A673 (cell line): Measurements from ENCODE around the gene RAPGEFL1. TPM values are rescaled to one million over a fixed set of nuclear protein-coding genes. Genes with fewer than 3 reads are reported as not detected.

ENCODE experiments used
- BruUV-seq: library from RNA; stranded (reverse); fragments of 400-500 nt; replicated peaks from 2 replicates; lab custom pipeline; 2021; lab: Mats Ljungman, UMichigan
- CTCF ChIA-PET: fragments of 300-600 bp; sonication (Branson Sonifier 250); formaldehyde crosslinking; loops from one replicate; lab custom pipeline; 2022; ENCODE audit warnings: antibody characterized with exemption; lab: Charles Lee
- POLR2A ChIA-PET: fragments of 300-600 bp; sonication (Branson Sonifier 250); formaldehyde crosslinking; loops from one replicate; lab custom pipeline; 2022; ENCODE audit warnings: antibody characterized with exemption; ENCODE audit not compliant: low non-redundant PET; lab: Charles Lee
- DNase-seq: peaks from one replicate; pipeline ENCODE4 v3.0.0-alpha.2; 2015; ENCODE audit warnings: low spot score
- H3K27ac ChIP-seq: fragments of 200-600 bp; sonication (generic); 2 replicates; pipeline ENCODE4 v1.5.1; 2016; ENCODE audit warnings: mixed run types, low read depth, mild to moderate bottlenecking, mixed read lengths, antibody characterized with exemption, low read length; ENCODE audit not compliant: poor library complexity, severe bottlenecking
- H3K27me3 ChIP-seq: fragments of 200-600 bp; sonication (generic); replicated peaks from 2 replicates; pipeline ENCODE4 v1.6.1; 2017; ENCODE audit warnings: mixed run types, low read depth, mild to moderate bottlenecking, mixed read lengths, antibody characterized with exemption, low read length; ENCODE audit not compliant: insufficient read depth, poor library complexity
- H3K36me3 ChIP-seq: fragments of 200-600 bp; sonication (generic); 2 replicates; pipeline ENCODE4 v1.6.1; 2016; ENCODE audit warnings: mixed run types, mild to moderate bottlenecking, mixed read lengths, antibody characterized with exemption, low read length; ENCODE audit not compliant: insufficient read depth, poor library complexity, severe bottlenecking
- H3K4me1 ChIP-seq: fragments of 200-600 bp; sonication (generic); 2 replicates; pipeline ENCODE4 v1.6.1; 2017; ENCODE audit warnings: mixed run types, mild to moderate bottlenecking, mixed read lengths, antibody characterized with exemption, low read length; ENCODE audit not compliant: insufficient read depth, poor library complexity, severe bottlenecking
- H3K4me3 ChIP-seq: fragments of 200-600 bp; sonication (generic); 2 replicates; pipeline ENCODE4 v1.5.1; 2016; ENCODE audit warnings: low read depth, mixed run types, mild to moderate bottlenecking, mixed read lengths, low read length; ENCODE audit not compliant: poor library complexity, severe bottlenecking
- H3K9me3 ChIP-seq: fragments of 200-600 bp; sonication (generic); 2 replicates; pipeline ENCODE4 v1.6.1; 2016; ENCODE audit warnings: mixed run types, low read depth, mild to moderate bottlenecking, mixed read lengths, antibody characterized with exemption, low read length; ENCODE audit not compliant: poor library complexity, severe bottlenecking
- EZH2 ChIP-seq: fragments of 200-600 bp; sonication (generic); IDR thresholded peaks from 2 replicates; pipeline ENCODE4 v1.6.1; 2017; ENCODE audit warnings: borderline replicate concordance, low read depth, mild to moderate bottlenecking, mixed read lengths, antibody characterized with exemption, low read length; ENCODE audit not compliant: poor library complexity, severe bottlenecking
- intact Hi-C: fragments of 100-400 bp; cut with micrococcal nuclease; formaldehyde crosslinking; loops from one replicate; pipeline ENCODE4 v1.10.0; 2022; ENCODE audit not compliant: unreplicated experiment
- total RNA-seq: library from RNA; stranded (reverse); gene quantifications from 2 replicates; pipeline ENCODE4 v1.2.3, GENCODE V29; 2021
- TF ChIP-seq, protein P1 (sequence below): fragments of 300-800, 200-600 bp; sonication (generic); conservative IDR thresholded peaks from 2 replicates; pipeline ENCODE4 v1.5.1; 2017; ENCODE audit warnings: low read depth, mild to moderate bottlenecking, antibody characterized with exemption, low read length, moderate library complexity, mixed read lengths

Gene RAPGEFL1
- total RNA-seq, 1 experiment from 2014 or later: 11.9 TPM

DNA sequence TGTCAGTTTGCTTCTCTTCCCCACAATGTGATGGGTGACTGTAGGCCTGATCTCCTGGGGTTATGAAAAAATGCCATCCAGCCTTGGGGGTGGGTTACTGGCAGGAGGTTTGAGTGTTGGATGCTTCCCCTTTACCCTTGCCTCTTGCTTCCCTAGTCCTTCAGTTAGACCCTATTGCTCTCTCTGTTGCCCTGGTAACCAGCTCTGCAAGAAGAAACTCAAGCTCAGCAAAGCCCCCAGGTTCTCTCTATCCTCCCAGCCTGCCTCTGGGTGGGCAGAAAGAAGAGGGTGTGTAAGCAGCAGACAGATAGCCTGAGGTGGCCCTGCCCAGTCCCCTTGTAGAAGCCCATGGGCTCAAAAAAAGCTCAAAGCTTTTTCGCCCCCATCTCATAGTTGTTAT lies 2.8 kb upstream of the RAPGEFL1 start:
- Histone ChIP-seq H3K4me1 (peaks cover 8% of the 10 kb centered on the region), H3K27me3 (no peaks in the 10 kb centered on the region), H3K27ac (no peak overlapping the region), H3K36me3 (peaks cover 21% of the 10 kb centered on the region), H3K4me3 (no peak overlapping the region), H3K9me3 (no peaks in the 10 kb centered on the region)
- no TSS peak for BruUV-seq
- intact Hi-C loops: no loop called here
- TF ChIP-seq, protein P1, sequence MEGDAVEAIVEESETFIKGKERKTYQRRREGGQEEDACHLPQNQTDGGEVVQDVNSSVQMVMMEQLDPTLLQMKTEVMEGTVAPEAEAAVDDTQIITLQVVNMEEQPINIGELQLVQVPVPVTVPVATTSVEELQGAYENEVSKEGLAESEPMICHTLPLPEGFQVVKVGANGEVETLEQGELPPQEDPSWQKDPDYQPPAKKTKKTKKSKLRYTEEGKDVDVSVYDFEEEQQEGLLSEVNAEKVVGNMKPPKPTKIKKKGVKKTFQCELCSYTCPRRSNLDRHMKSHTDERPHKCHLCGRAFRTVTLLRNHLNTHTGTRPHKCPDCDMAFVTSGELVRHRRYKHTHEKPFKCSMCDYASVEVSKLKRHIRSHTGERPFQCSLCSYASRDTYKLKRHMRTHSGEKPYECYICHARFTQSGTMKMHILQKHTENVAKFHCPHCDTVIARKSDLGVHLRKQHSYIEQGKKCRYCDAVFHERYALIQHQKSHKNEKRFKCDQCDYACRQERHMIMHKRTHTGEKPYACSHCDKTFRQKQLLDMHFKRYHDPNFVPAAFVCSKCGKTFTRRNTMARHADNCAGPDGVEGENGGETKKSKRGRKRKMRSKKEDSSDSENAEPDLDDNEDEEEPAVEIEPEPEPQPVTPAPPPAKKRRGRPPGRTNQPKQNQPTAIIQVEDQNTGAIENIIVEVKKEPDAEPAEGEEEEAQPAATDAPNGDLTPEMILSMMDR: no peak
- no peak for TF ChIP-seq EZH2
- CTCF ChIA-PET: no interaction called here
- no peak for DNase-seq
- POLR2A ChIA-PET: no interaction called here

DNA sequence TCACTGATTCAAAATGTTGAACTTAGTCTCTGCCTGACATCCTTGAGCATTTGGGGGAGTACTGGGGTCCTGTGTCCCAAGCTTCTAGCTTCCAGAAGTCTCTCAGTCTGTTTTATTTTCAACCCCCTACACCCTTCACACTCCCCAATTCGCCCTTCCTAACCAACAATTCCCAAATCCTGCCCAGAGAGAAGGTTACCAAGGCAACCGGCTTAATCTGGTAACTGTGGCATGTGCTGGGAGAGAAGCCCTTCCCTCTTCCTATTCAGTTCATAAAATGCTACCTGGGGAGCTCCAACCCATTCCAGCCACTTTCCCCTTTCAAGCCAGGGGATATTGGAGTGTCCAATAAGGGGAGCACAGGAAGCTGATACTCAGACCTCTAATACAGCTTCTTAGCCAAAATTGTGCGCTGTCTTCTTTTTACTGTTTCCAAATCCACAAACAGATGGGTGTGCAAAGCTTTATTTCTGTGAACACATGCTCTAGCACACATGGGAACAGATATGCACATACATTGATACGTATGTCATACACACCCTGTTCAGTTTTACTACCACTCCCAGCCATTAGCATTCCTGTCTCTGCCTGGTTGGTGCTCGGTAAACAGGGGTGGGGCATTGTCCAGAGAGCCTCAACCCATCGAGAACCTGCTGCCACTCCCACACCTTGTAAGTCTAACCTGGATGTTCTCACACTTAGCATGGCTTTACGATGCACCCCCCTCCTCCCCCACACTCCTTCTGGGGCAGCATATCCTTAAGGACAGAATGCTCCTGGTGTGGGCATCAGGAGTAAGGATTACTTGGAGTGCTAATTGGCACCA lies 1.1 kb upstream of the RAPGEFL1 start:
- DNase-seq: no peak
- H3K27me3 ChIP-seq: no peaks in the 10 kb centered on the region
- ChIA-PET CTCF (no interaction called here), POLR2A (no interaction called here)
- no peak for TF ChIP-seq EZH2
- TF ChIP-seq, protein P1: no peak
- H3K27ac ChIP-seq: no peak overlapping the region
- no peak overlapping the region for H3K4me3 ChIP-seq
- intact Hi-C loops: no loop called here
- BruUV-seq: no TSS peak
- H3K4me1 ChIP-seq: peaks cover 13% of the 10 kb centered on the region
- no peaks in the 10 kb centered on the region for H3K9me3 ChIP-seq
- H3K36me3 ChIP-seq: peaks cover 5% of the 10 kb centered on the region

DNA sequence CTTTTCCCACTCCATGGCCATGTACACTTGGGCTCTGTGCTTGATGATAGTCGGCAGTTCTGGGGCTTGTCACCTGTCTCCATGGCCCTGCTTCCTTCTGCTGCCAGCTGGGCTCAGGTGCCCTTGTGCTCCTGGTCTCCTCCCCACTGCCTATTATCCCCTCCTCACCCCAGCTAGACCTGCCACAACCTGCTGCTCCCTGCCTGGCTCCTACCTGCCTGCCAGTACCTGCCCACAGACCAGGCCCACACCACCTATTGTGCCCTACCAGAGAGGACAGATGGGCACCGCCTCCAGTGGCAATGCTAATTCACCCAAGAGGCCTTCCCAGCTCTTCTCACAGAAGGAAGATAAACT lies 538 bp upstream of the RAPGEFL1 start:
- peaks cover 13% of the 10 kb centered on the region for H3K4me1 ChIP-seq
- H3K27me3 ChIP-seq: no peaks in the 10 kb centered on the region
- ChIA-PET CTCF (no interaction called here), POLR2A (no interaction called here)
- DNase-seq: no peak
- no peak for TF ChIP-seq EZH2
- TF ChIP-seq, protein P1: no peak
- H3K27ac ChIP-seq: no peak overlapping the region
- no peaks in the 10 kb centered on the region for H3K9me3 ChIP-seq
- no peak overlapping the region for H3K4me3 ChIP-seq
- H3K36me3 ChIP-seq: peaks cover under 1% of the 10 kb centered on the region
- intact Hi-C loops: no loop called here
- no TSS peak for BruUV-seq
